GM21619 (cell line): Measurements from ENCODE around the gene NGEF.
"Not testable (repeated sequence)": the region's sequence is repeated elsewhere in the genome, so short reads cannot be mapped to it uniquely, and the experiment has no call there.

ENCODE experiments used
- ATAC-seq: cut with Tn5 transposase; IDR thresholded peaks from one replicate; pipeline ENCODE4 v1.9.1; 2021; ENCODE audit not compliant: unreplicated experiment

The NGEF gene

DNA sequence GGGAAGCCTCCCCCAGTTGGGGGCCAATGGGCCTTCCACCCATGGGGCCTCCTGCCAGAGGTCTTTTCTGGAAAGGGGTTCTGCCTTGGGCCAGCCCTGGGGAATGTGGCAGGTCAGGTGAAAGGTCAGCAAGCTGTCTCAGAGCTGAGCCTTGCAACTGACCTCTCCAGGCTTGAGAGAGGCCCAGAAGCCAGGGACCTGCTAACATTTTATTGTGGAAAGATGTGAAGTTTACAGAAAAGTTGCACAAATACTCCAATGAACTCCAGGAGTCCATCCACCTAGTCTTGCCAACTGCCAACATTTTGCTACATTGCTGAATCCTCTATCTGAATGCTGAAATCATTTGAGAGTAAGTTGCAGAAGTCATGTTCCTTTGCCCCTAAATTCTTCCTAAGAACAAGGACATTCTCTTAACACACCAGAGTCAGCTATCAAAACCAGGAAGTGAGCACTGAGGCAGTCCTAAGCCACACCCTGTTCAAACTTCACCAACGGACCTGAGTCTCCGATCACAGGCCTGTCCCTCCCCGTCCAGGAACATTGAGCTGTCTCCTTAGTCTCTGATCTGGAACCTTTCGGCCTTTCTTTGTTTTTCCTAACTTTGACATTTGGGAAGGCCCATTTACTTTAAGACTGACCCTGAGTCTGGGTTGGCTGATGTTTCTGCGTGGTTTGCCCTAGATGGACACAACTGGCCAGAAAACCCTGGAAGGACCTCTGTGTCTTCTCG is 139.0 kb downstream of the NGEF start:
- no peak for ATAC-seq

DNA sequence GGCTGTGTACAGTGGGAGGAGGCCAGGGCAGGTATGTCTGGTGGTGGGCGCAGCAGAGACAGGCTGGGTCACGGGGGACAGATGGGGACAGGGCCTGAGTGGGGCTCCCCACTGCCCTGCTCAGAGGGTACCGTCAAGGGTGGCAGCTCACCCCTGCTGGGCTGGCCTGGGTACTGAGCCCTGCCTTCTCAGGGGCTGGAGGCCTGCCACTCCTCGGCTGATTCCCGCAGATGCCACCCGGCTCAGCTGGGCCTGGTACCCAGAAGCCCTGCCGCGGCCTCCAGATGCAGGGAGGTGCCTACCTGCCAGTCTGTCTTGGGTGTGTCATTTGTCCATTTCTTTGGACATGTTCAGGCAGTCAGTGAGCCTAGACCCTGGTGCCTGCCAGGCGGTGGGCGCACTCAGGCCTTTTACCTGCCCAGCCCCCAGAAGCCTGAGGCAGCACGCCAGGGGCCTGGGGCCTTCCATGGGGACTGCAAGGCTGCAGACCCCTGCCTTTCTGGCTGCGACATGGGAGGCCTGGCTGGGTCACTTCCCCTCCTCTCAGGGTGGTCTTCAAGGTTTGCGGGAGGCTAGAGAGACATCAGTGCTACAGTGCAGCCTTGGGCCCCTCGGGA is 139.7 kb downstream of the NGEF start:
- ATAC-seq, result no peak

DNA sequence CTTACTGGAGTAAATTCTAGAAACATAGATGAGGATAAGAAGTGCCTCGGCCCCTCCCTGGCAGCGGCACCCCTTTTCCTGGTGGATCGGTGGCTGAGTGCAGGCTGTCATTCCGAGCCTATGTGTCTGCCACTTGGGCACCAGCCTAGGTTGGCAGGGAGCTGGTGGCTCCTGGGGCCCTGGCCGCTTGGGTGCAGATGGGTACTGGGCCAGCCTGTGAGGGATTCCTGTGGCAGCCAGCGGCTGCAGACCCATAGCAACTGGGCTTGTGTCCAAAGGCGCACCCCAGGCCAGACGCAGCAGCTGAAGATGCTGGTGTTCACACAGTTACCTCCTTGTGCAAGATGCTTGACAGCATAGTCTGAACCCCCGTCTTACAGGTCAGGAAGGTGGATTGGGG is 140.2 kb downstream of the NGEF start:
- no peak for ATAC-seq

DNA sequence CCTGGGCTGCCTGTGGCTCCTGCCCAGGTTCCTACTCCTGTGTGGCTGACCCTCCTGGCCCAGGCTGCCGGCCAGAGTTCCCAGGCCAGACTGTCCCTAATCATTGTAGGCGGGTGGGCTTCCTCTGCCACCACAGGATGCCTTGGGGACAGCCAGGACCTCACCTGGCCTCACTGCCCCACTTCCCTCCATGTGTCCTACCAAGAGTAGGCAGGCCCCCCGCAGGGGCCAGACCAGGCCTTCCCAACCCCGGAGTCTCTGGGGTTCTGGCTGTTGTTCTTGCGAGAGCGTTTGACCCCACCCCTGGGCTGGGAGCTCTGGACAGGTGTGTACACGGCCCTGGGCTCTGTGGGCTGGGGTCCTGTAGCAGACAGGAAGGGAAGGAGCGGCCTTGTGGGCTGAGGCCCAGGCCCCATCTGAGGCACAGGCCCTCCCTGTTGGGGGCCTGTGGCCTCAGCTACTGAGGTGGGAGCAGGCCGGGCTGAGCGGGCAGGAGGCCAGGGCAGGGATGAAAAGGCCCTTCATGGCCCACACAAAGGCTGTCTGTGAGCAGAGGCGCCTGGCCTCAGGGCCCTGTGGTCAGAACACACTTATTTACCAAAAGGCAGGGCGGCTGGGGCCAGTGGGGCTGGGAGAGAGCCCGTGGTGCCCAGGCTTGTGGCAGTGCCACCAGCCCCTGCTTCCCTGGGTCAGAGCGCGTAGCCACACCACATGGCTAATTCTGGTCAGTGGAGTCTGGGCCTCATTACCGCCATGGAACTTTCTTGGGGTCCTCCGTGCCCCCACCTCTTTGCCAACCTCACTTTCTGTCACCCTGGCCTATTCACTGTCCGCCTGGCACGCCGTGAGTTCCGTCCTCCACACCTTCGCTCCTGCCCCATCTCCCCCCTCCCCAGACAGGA is 141.0 kb downstream of the NGEF start:
- no peak for ATAC-seq

DNA sequence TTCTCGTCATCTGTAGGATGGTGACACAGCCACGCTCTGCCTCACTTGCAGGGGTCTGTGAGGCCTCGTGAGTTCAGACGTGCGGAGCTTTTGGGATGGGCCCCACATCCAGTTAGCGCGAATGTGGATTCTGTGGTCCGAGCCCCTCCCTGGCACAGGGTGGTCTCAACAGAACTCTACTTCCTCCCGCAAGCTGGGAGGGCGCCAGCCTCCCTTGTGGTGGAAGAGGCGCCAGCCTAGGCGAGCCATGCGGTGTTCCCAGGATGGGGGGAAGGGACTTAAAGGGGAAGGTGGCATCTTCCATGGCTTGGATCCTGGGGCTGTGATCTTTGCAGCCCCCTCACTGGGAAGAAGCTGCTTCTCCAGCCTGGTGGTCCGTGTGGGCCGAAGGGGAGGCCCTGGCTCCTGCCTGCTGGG is 141.6 kb downstream of the NGEF start:
- no peak for ATAC-seq

DNA sequence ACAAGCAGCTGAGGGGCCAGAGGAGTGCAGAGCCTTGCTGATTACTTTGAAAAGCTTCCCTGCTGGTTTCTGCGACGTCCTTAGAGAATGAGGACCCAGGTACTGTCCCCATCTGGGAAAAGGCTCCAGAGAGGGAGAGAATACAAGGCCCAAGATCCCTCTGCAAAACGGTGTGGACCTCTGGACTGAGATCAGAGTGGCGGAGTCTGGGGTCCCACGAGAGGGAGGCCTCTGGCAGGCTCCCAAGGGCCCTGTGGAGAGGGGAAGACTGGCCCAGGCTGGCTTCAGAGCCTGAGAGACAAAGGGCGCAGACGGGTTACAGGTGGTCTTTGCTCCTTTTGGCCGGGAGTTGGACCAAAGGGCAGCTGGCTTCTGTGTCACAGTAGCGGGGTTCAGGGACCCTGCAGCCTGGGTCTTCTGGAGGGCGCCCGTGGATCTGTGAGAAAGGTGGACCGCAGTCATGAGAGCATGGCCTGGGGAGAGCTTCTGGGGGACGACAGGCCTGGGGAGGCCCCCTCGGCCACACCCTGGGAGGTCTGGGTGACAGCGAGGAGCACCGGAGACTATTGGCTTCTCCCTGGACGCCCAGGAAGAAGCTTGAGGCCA is 142.2 kb downstream of the NGEF start:
- no peak for ATAC-seq

DNA sequence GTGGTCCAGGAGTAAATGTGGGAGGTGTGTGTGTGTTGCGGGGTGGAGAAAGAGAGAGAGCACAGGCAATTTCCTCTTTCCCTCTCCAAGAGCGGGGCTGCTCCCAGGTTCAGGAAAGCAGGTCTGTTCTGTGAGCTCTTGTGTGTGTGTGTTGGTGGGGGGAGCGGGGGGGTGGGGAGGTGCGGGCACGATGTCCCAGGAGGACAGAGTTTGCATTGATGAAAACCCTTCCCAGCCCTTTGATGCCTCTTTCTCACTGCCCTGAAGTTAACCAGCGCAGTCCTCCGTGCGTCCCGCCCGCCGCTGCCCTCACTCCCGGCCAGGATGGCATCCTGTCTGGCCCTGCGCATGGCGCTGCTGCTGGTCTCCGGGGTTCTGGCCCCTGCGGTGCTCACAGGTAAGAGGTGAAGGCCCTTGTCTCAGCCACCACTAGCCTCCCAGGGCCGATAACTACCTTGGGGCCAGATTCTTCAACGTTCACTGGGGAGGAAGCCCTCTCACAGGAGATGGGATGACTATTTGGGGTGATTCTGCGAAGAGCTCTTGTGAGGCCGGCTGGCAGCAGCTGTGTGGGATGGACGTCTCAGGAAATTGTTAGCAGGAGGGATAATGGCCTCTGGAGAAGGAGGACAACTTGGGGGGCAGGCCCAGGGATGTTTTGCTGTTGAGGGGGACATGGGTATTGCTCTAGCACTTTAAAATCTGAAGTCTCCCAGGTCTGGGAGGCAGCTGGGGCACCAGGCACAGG is 142.9 kb downstream of the NGEF start, which contains the start of gene SNORC:
Gene SNORC, plus strand, starts transcription at position 247 of the 748 bp plus-strand sequence. Its CDS starts 78 bp downstream, at position 325.
- no peak for ATAC-seq

DNA sequence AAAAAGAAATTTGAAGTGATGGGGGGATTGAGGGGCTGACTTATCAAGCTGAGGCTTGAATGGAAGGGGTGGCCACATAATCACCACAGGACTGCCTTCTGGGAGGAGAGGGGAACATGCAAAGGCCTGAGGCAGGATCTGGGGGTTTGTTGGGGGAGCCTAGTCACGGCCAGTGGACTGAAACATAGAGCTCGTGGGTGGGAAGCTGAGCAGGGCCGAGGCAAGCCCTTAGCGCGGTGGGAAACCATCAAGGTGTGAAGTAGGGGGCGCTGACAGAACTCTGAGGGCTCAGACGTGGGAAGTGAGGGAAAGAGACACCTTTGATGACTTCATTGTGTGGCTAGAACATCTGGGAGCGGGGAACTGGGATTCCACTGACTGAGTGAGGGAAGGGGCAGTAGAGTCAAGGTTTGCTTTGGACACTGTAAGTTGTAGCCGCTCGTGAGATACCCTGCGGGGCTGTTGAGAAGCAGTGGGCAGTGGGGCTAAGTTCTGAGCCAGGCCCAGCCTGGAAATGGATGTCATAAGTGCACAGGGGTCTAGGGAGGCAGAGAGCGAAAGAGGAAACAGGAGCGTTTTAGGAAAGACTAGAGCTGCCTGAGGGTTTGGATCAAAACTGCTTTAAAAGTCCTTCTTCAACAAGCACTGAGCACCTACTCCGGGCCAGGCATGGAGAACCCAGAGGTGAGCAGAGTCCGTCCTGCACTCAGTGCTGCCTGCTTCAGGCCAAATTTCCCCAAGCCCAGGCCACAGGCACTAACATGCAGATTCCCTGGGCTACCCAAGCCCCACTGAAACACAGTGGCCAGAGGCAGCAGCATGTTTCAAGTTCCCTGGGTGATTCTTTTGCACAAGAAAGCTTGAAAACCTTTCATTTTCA is 143.7 kb downstream of the NGEF start:
- ATAC-seq, result no peak

DNA sequence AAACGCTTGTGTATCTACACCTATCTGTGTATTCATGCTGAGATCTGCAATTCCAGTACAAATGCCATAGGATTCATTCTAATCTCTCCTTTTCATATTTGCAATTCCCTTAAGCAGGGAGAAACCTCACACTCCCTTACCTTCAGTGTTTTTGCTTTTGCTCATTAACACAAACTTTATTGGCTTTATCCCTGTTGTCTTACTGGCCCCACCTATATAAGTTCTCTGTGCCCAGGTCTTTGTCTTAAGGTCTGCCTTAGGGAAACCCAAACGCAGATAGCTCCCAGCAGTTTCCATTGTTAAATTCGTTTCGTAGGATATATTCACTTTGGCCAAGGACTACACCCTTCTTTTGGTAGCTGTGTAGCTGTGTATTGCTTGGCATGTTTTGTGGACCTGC is 147.0 kb downstream of the NGEF start:
- no peak for ATAC-seq

DNA sequence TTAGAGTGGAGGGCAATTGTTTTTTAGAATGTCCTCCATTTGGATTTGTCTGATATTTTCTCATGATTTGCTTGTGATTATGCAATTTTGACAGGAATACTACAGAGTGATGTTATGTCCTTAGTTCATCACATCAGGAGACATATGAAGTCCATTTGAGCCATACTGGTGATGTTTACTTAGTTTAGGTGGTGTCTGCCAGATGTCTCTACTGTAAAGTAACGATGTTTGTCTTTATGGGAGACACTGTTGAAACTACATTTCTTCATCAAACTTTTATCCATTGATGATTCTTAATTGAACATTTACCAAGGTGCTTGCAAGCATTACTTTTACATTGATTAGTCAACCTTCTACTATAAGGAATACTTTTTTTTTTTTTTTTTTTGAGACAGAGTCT is 147.9 kb downstream of the NGEF start:
- no peak for ATAC-seq

DNA sequence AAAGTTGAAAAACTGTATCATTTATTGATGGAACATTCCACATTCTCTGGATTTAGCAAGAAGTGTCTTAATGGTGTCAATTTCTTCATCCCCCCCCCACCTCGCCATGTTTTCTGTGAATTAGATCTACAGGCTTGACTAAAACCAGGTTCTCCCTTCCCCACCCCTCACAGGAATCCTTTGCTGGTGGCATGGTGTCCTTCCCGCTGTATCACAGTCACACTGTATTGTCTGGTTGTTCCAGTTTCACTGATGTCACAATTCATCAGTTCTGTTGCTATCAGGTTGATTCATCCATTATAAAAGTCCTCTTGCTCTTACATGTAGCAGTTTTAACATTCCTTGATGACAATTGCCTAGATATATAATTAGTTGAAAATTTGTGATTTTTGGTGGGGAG is 149.1 kb downstream of the NGEF start:
- no peak for ATAC-seq

DNA sequence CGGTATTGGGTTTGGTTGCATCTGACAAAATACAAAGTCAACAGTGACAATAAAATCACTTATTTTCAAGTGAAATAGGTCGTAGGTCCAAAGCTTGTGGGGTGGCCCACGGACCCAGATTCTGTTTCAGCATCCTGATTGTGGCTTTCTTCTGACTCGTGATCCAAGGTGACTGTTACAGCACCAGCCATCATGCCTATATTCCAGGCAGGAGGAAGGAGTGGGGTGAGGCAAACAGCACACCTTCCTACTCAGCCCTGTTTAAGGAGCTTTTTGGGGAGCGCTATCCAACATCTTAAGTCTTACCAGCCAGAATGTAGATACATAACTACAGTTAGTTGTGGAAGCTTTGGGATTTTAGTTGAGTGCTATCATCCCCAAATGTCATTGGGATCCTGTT is 151.7 kb downstream of the NGEF start:
- no peak for ATAC-seq

DNA sequence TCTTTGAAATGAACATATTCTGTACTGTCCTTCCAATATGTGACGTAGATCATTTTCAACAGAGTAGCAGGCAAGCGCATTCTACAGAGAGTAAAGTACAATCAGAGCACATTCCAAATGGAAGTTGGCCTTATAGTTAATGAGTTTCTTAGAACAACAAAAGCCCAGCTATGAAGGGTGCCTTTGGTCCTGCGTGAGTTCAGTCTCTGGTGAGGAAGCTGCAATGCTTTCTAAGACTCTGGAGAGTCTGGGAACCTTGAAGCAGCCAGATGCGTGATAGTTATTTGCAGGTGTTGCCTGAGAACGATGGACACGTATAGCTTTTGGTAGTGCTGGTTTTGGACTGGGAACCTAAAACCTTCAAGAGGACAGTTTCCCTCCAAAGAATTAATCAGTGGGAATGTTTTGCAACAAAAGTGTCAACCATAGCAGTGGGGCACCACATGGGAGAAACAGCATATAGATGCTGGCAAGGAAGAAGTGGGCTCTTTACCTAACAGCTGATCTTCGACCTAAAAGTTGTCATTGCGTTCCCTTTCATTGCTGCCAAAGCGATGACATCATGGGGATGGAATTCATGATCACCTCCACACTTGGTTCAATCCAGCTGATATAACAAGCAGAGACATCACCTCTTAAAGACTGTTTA is 152.3 kb downstream of the NGEF start:
- no peak for ATAC-seq

DNA sequence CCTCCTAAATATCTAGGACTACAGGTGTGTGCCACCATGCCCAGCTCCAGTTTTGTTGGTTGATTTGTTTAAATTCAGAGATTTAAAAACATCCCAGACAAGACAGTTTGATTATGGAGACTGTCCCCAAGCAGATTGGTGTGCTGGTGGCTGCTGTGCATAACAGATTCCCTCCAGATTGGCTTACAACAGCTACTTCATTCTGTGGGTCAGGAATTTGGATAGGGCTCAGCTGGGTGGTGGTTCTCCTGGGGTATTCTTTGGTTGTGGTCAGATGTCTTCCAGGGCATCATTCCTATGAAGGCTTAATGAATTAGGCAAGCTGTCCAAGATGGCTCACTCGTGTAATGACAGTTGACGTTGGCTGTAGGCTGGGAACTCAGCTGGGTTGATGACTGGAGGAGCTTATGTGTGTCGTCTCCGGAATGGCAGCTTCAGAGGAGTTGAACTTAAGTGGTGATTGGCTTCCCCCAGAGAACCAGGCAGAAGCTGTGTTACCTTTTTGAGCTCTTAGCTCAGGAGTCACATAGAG is 153.6 kb downstream of the NGEF start:
- no peak for ATAC-seq

DNA sequence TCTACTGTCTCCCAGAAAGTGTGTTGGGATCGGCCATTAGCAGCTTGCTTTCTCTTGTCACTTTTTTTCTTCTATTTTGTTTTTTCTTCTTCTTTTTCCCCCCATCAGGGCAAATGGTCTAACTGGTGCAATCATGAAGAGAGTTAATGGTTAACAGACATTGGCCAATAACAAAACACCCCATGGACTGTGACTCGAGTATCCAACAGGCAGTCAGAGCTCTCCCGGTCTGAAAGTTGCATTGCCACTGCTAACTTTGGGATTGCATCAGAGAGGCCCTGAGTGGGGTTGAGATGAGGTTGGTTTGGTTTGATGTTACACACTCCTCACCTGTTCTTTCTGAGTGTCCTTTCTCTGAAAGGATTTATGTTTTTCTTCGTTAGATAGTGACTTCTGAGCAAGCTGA is 155.9 kb downstream of the NGEF start:
- ATAC-seq, result no peak

DNA sequence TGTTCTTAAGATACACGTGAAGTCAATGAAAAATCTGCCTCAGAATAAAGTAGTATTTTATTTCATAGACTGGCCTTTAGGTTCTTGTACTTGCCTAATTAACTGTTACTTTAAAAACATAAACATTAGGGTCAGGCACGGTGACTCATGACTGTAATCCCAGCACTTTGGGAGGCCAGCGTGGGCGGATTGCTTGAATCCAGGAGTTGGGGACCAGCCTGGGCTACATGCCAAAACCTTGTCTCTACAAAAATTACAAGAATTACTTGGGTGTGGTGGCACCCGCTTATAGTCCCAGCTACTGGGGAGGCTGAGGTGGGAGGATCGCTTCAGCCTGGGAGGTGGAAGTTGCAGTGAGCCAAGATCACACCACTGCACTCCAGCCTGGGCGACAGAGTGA is 159.0 kb downstream of the NGEF start:
- ATAC-seq, result no peak

DNA sequence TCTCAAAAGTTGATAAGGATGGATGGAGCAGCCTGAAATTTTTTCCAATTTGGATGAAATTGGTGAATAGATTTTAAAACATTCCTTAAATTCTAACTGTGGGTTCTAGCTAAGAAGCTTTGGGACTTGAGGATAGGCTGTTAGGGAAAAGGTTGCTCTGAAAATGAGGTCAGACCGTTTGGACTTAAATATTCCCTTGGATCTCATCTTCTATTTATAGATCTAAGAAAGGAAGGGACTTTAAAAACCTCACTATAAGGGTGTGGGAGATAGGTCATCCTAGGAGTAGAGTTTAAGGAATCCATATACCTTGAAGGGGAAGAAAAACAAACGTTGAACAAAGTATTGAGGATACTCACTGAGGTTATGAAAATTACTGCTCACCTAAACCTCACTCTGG is 160.4 kb downstream of the NGEF start:
- no peak for ATAC-seq

DNA sequence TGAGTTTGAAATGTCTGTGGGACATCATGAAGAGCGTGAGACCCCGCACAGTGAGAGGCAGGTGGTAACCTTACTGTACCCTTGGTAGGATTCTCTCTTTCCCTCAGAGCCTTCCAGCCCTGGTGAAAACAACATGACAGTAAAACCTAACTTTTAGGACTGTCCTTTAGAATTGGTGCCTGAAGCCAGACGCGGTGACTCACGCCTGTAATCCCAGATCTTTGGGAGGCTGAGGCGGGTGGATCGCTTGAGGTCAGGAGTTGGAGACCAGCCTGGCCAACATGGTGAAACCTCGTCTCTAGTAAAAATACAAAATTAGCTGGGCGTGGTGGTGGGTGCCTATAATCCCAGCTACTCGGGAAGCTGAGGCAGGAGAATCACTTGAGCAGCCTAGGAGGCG is 161.0 kb downstream of the NGEF start:
- not testable (repeated sequence) for ATAC-seq

DNA sequence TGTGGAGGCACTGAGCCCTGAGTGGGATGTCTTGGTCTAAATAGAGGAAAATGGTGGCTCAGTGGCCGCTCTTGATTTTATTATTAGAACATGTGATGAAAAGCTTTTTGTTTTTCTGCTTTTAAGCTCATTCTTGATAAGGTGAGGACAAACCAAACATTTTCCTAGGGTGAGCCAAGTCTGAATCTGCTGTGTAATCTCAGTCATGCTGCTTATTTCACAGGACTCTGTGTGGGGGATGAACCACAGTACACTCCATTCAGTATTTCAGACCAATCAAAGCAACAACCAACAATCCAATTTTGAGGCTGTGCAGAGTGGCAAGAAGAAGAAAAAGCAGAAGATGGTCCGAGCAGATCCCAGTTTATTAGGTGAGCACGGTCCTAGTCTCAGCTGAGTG is 163.0 kb downstream of the NGEF start:
- no peak for ATAC-seq
